H9 (cell line): Measurements from ENCODE around the gene UNC5B. TPM values are rescaled to one million over a fixed set of nuclear protein-coding genes. Genes with fewer than 3 reads are reported as not detected.

ENCODE experiments used
- DNase-seq: peaks from one replicate; pipeline ENCODE4 v3.0.0-alpha.2; 2017
- H2AFZ ChIP-seq: one replicate; pipeline ENCODE4 v1.6.1; 2013; ENCODE audit warnings: mild to moderate bottlenecking, low read length, control low read depth, moderate library complexity
- H2AK5ac ChIP-seq: 2 replicates; pipeline ENCODE4 v1.6.1; 2013; ENCODE audit warnings: low read length, control low read depth, mixed read lengths; ENCODE audit not compliant: insufficient read length
- H2BK120ac ChIP-seq: one replicate; pipeline ENCODE4 v1.6.1; 2013; ENCODE audit warnings: low read depth, mild to moderate bottlenecking, low read length, control low read depth, inconsistent platforms; ENCODE audit not compliant: poor library complexity, severe bottlenecking
- H2BK12ac ChIP-seq: 2 replicates; pipeline ENCODE4 v1.6.1; 2013; ENCODE audit warnings: low read length, control low read depth, mixed read lengths, low read depth; ENCODE audit not compliant: insufficient read length
- H2BK15ac ChIP-seq: 2 replicates; pipeline ENCODE4 v1.6.1; 2013; ENCODE audit warnings: low read depth, low read length, control low read depth
- H2BK20ac ChIP-seq: one replicate; pipeline ENCODE4 v1.6.1; 2013; ENCODE audit warnings: low read depth, mild to moderate bottlenecking, low read length, control low read depth, inconsistent platforms; ENCODE audit not compliant: poor library complexity, severe bottlenecking
- H2BK5ac ChIP-seq: 2 replicates; pipeline ENCODE4 v1.6.1; 2013; ENCODE audit warnings: low read length, control low read depth, mixed read lengths; ENCODE audit not compliant: insufficient read length
- H3K14ac ChIP-seq: 2 replicates; pipeline ENCODE4 v1.6.1; 2013; ENCODE audit warnings: low read length, control low read depth; ENCODE audit not compliant: insufficient read depth
- H3K18ac ChIP-seq: 2 replicates; pipeline ENCODE4 v1.6.1; 2013; ENCODE audit warnings: low read depth, mild to moderate bottlenecking, mixed read lengths, low read length, control low read depth; ENCODE audit not compliant: insufficient read length
- H3K23ac ChIP-seq: 2 replicates; pipeline ENCODE4 v1.6.1; 2013; ENCODE audit warnings: low read length, control low read depth, mixed read lengths, low read depth; ENCODE audit not compliant: insufficient read length
- H3K23me2 ChIP-seq: 2 replicates; pipeline ENCODE4 v1.6.1; 2013; ENCODE audit warnings: low read depth, mild to moderate bottlenecking, mixed read lengths, low read length, control low read depth; ENCODE audit not compliant: insufficient read length, poor library complexity, severe bottlenecking
- H3K27ac ChIP-seq: 2 replicates; pipeline ENCODE4 v1.5.1; 2013; ENCODE audit warnings: low read length, control low read depth, mixed read lengths, low read depth; ENCODE audit not compliant: insufficient read length
- H3K27me3 ChIP-seq: 2 replicates; pipeline ENCODE4 v1.6.1; 2013; ENCODE audit warnings: low read length, control low read depth, inconsistent platforms; ENCODE audit not compliant: insufficient read depth
- H3K4ac ChIP-seq: 2 replicates; pipeline ENCODE4 v1.6.1; 2013; ENCODE audit warnings: low read depth, mild to moderate bottlenecking, control low read depth, inconsistent platforms, low read length, moderate library complexity
- H3K4me1 ChIP-seq: 2 replicates; pipeline ENCODE4 v1.6.1; 2013; ENCODE audit warnings: low read length, control low read depth, inconsistent platforms; ENCODE audit not compliant: insufficient read depth
- H3K4me2 ChIP-seq: 2 replicates; pipeline ENCODE4 v1.6.1; 2013; ENCODE audit warnings: low read length, control low read depth, mixed read lengths; ENCODE audit not compliant: insufficient read length, insufficient read depth
- H3K56ac ChIP-seq: 2 replicates; pipeline ENCODE4 v1.6.1; 2013; ENCODE audit warnings: low read depth, mild to moderate bottlenecking, mixed read lengths, low read length, control low read depth; ENCODE audit not compliant: insufficient read length
- H3K79me1 ChIP-seq: 2 replicates; pipeline ENCODE4 v1.6.1; 2013; ENCODE audit warnings: low read depth, mild to moderate bottlenecking, moderate library complexity, low read length, control low read depth, inconsistent platforms; ENCODE audit not compliant: insufficient read depth, poor library complexity, severe bottlenecking
- H3K79me2 ChIP-seq: 2 replicates; pipeline ENCODE4 v1.6.1; 2013; ENCODE audit warnings: low read length, control low read depth, inconsistent platforms; ENCODE audit not compliant: insufficient read depth
- H3K9ac ChIP-seq: 2 replicates; pipeline ENCODE4 v1.6.1; 2013; ENCODE audit warnings: low read length, control low read depth, mixed read lengths; ENCODE audit not compliant: insufficient read length; ENCODE audit errors: extremely low read depth
- H3K9me3 ChIP-seq: one replicate; pipeline ENCODE4 v1.6.1; 2013; ENCODE audit warnings: low read depth, low read length, inconsistent platforms; ENCODE audit not compliant: control insufficient read depth
- H3T11ph ChIP-seq: one replicate; pipeline ENCODE4 v1.6.1; 2013; ENCODE audit warnings: mild to moderate bottlenecking, low read length, control low read depth, inconsistent platforms
- H4K20me1 ChIP-seq: one replicate; pipeline ENCODE4 v1.6.1; 2013; ENCODE audit not compliant: control insufficient read depth, insufficient read length, insufficient read depth
- H4K5ac ChIP-seq: 2 replicates; pipeline ENCODE4 v1.6.1; 2013; ENCODE audit warnings: low read depth, mild to moderate bottlenecking, mixed read lengths, low read length, control low read depth; ENCODE audit not compliant: insufficient read length
- H4K8ac ChIP-seq: replicated peaks from 2 replicates; pipeline ENCODE4 v1.6.1; 2013; ENCODE audit warnings: low read length, control low read depth, mixed read lengths, low read depth; ENCODE audit not compliant: insufficient read length
- H4K91ac ChIP-seq: 2 replicates; pipeline ENCODE4 v1.6.1; 2013; ENCODE audit warnings: low read depth, mild to moderate bottlenecking, moderate library complexity, mixed read lengths, low read length, control low read depth; ENCODE audit not compliant: insufficient read length
- H3K27ac Mint-ChIP-seq, 3 experiments: 2 replicates in 2 of 3; 3 replicates in 1 of 3; pipeline ENCODE4 v1.8.0; 2020 to 2021; ENCODE audit warnings: mixed read lengths in 3 of 3, mild to moderate bottlenecking in 1 of 3, moderate library complexity in 1 of 3
- H3K27me3 Mint-ChIP-seq: 2 replicates; pipeline ENCODE4 v1.8.0; 2021; ENCODE audit warnings: low read depth, mild to moderate bottlenecking, moderate library complexity, mixed read lengths
- H3K36me3 Mint-ChIP-seq, 3 experiments: 2 replicates in 2 of 3; 3 replicates in 1 of 3; pipeline ENCODE4 v1.8.0; 2020 to 2021; ENCODE audit warnings: low read depth in 3 of 3, mixed read lengths in 3 of 3; ENCODE audit not compliant: insufficient read depth in 1 of 3
- H3K4me1 Mint-ChIP-seq, 2 experiments: 2 replicates each; pipeline ENCODE4 v1.8.0; 2020; ENCODE audit warnings: mixed read lengths in 2 of 2
- H3K4me3 Mint-ChIP-seq, 2 experiments: 2 replicates in 1 of 2; 3 replicates in 1 of 2; pipeline ENCODE4 v1.8.0; 2020 to 2021; ENCODE audit warnings: mild to moderate bottlenecking in 2 of 2, mixed read lengths in 2 of 2, moderate library complexity in 1 of 2
- H3K9me3 Mint-ChIP-seq, 2 experiments: 2 replicates in 1 of 2; 3 replicates in 1 of 2; pipeline ENCODE4 v1.8.0; 2020; ENCODE audit warnings: mild to moderate bottlenecking in 2 of 2, mixed read lengths in 2 of 2, moderate library complexity in 1 of 2
- WGBS: extraction: QIAGEN DNeasy Blood & Tissue Kit; methylation state at CpG from one replicate; pipeline ENCODE4 v1.1.7; 2013; ENCODE audit warnings: missing lambda C conversion rate, low lambda C conversion rate, mixed read lengths; ENCODE audit not compliant: insufficient read length; ENCODE audit errors: extremely low coverage; 5-methylcytosine and 5-hydroxymethylcytosine counted together
- total RNA-seq: library from RNA; stranded (reverse); gene quantifications from 2 replicates; pipeline ENCODE4 v1.2.1, GENCODE V29; 2021
- TF ChIP-seq, protein P1 (sequence below): fragments of 200-600 bp; sonication (generic); conservative IDR thresholded peaks from 3 replicates; pipeline ENCODE4 v1.8.0; 2021; ENCODE audit warnings: antibody characterized with exemption, mild to moderate bottlenecking

UNC5B gene
- total RNA-seq, 1 experiment from 2014 or later: 28.4 TPM

DNA sequence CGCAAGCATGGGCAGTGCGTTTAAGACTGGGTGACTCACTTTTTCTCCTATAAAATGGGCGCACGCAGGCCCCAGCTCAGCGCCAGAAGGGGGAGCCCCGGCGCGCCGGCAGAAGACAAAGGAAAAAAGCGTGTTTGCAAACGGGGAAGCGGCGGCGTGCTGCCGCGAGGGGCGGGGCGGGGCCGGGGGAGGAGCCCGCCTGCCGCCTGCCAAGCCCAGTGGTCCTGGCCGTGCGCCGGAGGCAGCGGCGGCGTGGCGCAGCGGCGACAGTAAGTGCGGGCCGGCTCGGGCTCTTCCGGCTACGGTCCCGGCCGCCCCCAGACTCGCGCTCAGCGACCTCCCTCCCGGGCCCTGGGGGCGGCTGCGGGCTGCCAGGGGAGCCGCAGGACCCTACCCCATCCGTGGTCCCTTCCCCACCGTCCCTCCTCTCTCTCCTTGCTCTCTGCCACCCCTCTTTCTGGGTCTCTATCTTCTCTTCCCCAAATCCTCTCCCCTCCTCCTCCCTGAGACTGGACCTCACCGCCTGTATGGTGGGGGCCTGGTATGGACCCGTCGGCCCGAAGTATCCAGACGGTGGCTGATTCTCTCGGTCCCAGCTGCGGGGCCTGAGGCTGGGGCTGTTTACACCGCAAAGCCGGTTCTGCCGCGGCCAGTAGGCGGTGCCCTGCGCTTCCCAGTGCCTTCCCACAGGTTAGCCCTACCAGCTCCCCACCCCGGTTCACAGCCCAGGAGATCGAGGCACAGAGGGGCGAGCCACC lies 106.9 kb downstream of the UNC5B start, which contains the start of gene SLC29A3:
Gene SLC29A3 (plus strand): TSS at position 218 of the 758 bp plus-strand sequence. CDS start 51 bp downstream, at position 269.
- Histone ChIP-seq H4K8ac (no peak within 1 kb of the TSS), H2BK12ac (no peak within 1 kb of the TSS), H2BK5ac (no peak within 1 kb of the TSS), H3K9me3 (no peaks in the 10 kb centered on the region), H2BK15ac (no peak within 1 kb of the TSS; the same call in 1 of the 2 replicates), H3K79me1 (no peaks in the 10 kb centered on the region), H3K14ac (peak within 1 kb of the TSS; percentile 76), H3K4ac (no peak within 1 kb of the TSS), H3K79me2 (no peaks in the 10 kb centered on the region), H4K20me1 (no peaks in the 10 kb centered on the region), H3K9ac (peak within 1 kb of the TSS; percentile 55), H3T11ph (no peak within 1 kb of the TSS), H3K27me3 (no peaks in the 10 kb centered on the region), H3K18ac (no peak within 1 kb of the TSS), H2BK20ac (no peak within 1 kb of the TSS), H3K23ac (no peak within 1 kb of the TSS), H3K56ac (no peak within 1 kb of the TSS), H2AK5ac (no peak within 1 kb of the TSS), H4K5ac (no peak within 1 kb of the TSS), H3K27ac (no peak within 1 kb of the TSS), H3K4me1 (no peaks in the 10 kb centered on the region), H2AFZ (no peak within 1 kb of the TSS), H3K4me2 (peak within 1 kb of the TSS; percentile 70), H2BK120ac (no peak within 1 kb of the TSS), H3K23me2 (peaks cover 7% of the 10 kb centered on the region), H4K91ac (no peak within 1 kb of the TSS)
- Mint-ChIP-seq H3K27ac (peak within 1 kb of the TSS in 2 of 3 experiments; percentile 89 to 96; a peak in 5 of 7 replicates), H3K36me3 (peaks cover 8 to 16% (median 15%) of the 10 kb centered on the region in 3 experiments; a peak in 6 of 7 replicates), H3K4me3 (peak within 1 kb of the TSS; percentile 95 to 97), H3K4me1 (peaks cover 24% of the 10 kb centered on the region in 2 experiments), H3K9me3 (no peaks in the 10 kb centered on the region), H3K27me3 (peaks cover 2% of the 10 kb centered on the region; the same call in 1 of the 2 replicates)
- TF ChIP-seq, protein P1, sequence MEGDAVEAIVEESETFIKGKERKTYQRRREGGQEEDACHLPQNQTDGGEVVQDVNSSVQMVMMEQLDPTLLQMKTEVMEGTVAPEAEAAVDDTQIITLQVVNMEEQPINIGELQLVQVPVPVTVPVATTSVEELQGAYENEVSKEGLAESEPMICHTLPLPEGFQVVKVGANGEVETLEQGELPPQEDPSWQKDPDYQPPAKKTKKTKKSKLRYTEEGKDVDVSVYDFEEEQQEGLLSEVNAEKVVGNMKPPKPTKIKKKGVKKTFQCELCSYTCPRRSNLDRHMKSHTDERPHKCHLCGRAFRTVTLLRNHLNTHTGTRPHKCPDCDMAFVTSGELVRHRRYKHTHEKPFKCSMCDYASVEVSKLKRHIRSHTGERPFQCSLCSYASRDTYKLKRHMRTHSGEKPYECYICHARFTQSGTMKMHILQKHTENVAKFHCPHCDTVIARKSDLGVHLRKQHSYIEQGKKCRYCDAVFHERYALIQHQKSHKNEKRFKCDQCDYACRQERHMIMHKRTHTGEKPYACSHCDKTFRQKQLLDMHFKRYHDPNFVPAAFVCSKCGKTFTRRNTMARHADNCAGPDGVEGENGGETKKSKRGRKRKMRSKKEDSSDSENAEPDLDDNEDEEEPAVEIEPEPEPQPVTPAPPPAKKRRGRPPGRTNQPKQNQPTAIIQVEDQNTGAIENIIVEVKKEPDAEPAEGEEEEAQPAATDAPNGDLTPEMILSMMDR: peak; percentile 77
- DNase-seq: peak; percentile 87
- no CpG with 5 or more reads among the region's 62 CpGs for WGBS
